WTC11 (cell line): ENCODE measurements around the gene RRBP1. TPM values are rescaled to one million over a fixed set of nuclear protein-coding genes. Genes with fewer than 3 reads are reported as not detected.

Source experiments
- ATAC-seq: fragments of 200-7000 bp; cut with Tn5 transposase; 2 replicates; pipeline ENCODE4 v1.10.0; 2021; ENCODE audit warnings: mild to moderate bottlenecking, moderate library complexity
- CTCF ChIA-PET: fragments of 300-600 bp; sonication (Branson Sonifier 250); formaldehyde crosslinking; loops from one replicate; lab custom pipeline; 2021; ENCODE audit warnings: antibody characterized with exemption; lab: Charles Lee
- POLR2A ChIA-PET: fragments of 350-600 bp; sonication (Branson Sonifier 250); formaldehyde crosslinking; loops from one replicate; lab custom pipeline; 2021; ENCODE audit warnings: antibody characterized with exemption; lab: Charles Lee
- DNase-seq: peaks from one replicate; pipeline ENCODE4 v3.0.0; 2021; ENCODE audit warnings: low spot score
- H3K27ac Mint-ChIP-seq: 2 replicates; pipeline ENCODE4 v1.8.0; 2021; ENCODE audit warnings: mixed read lengths
- H3K27me3 Mint-ChIP-seq: 2 replicates; pipeline ENCODE4 v1.8.0; 2021; ENCODE audit warnings: low read depth, mild to moderate bottlenecking, moderate library complexity, mixed read lengths
- H3K36me3 Mint-ChIP-seq: 2 replicates; pipeline ENCODE4 v1.8.0; 2021; ENCODE audit warnings: mixed read lengths
- H3K4me1 Mint-ChIP-seq: 2 replicates; pipeline ENCODE4 v1.8.0; 2022; ENCODE audit warnings: mixed read lengths
- H3K4me3 Mint-ChIP-seq: 2 replicates; pipeline ENCODE4 v1.8.0; 2021; ENCODE audit warnings: mild to moderate bottlenecking, moderate library complexity, mixed read lengths
- H3K9me3 Mint-ChIP-seq: 2 replicates; pipeline ENCODE4 v1.8.0; 2021; ENCODE audit warnings: mixed read lengths
- CBFB ChIP-seq: sonication (generic); formaldehyde crosslinking; IDR thresholded peaks from 2 replicates; pipeline ENCODE4 v1.8.1; 2022; ENCODE audit warnings: mild to moderate bottlenecking, low read depth, missing genetic modification reagents
- E2F5 ChIP-seq: sonication (generic); formaldehyde crosslinking; IDR thresholded peaks from 2 replicates; pipeline ENCODE4 v1.8.1; 2022; ENCODE audit warnings: mild to moderate bottlenecking, moderate library complexity, missing genetic modification reagents
- FOXK1 ChIP-seq: sonication (generic); formaldehyde crosslinking; IDR thresholded peaks from 2 replicates; pipeline ENCODE4 v1.8.0; 2022; ENCODE audit warnings: mild to moderate bottlenecking, moderate library complexity, missing genetic modification reagents
- FOXP1 ChIP-seq: sonication (generic); formaldehyde crosslinking; IDR thresholded peaks from 2 replicates; pipeline ENCODE4 v1.8.0; 2022; ENCODE audit warnings: missing genetic modification reagents, mild to moderate bottlenecking, moderate library complexity, borderline replicate concordance
- FOXP4 ChIP-seq: sonication (generic); formaldehyde crosslinking; IDR thresholded peaks from 2 replicates; pipeline ENCODE4 v1.8.0; 2022; ENCODE audit warnings: mild to moderate bottlenecking, missing genetic modification reagents
- GRHL2 ChIP-seq: fragments of 250-450 bp; sonication (Bioruptor Pico); IDR thresholded peaks from 2 replicates; pipeline ENCODE4 v1.8.0; 2022; ENCODE audit warnings: mild to moderate bottlenecking, moderate library complexity; ENCODE audit not compliant: insufficient replicate concordance, severe bottlenecking
- GTF2I ChIP-seq: fragments of 250-450 bp; sonication (Bioruptor Pico); conservative IDR thresholded peaks from 2 replicates; pipeline ENCODE4 v1.4.0; 2021; ENCODE audit warnings: mild to moderate bottlenecking
- JUN ChIP-seq: sonication (generic); formaldehyde crosslinking; IDR thresholded peaks from 2 replicates; pipeline ENCODE4 v1.8.0; 2023; ENCODE audit warnings: mild to moderate bottlenecking, missing genetic modification reagents
- MXD4 ChIP-seq: fragments of 250-450 bp; sonication (Bioruptor Pico); IDR thresholded peaks from 2 replicates; pipeline ENCODE4 v1.8.0; 2021; ENCODE audit warnings: mild to moderate bottlenecking, moderate library complexity, borderline replicate concordance
- MYBL2 ChIP-seq: sonication (generic); formaldehyde crosslinking; IDR thresholded peaks from 2 replicates; pipeline ENCODE4 v1.8.1; 2023; ENCODE audit warnings: mild to moderate bottlenecking, moderate library complexity, missing genetic modification reagents
- NFYB ChIP-seq: sonication (generic); formaldehyde crosslinking; conservative IDR thresholded peaks from 2 replicates; pipeline ENCODE4 v1.8.0; 2022; ENCODE audit warnings: low read depth, missing genetic modification reagents
- RELA ChIP-seq: sonication (generic); formaldehyde crosslinking; IDR thresholded peaks from 2 replicates; pipeline ENCODE4 v1.8.1; 2022; ENCODE audit warnings: missing genetic modification reagents, mild to moderate bottlenecking, borderline replicate concordance
- SOX15 ChIP-seq: fragments of 250-450 bp; sonication (Bioruptor Pico); IDR thresholded peaks from 2 replicates; pipeline ENCODE4 v1.9.0; 2021; ENCODE audit warnings: mild to moderate bottlenecking
- SP1 ChIP-seq: sonication (generic); formaldehyde crosslinking; conservative IDR thresholded peaks from 2 replicates; pipeline ENCODE4 v1.8.1; 2022; ENCODE audit warnings: missing genetic modification reagents
- TEAD1 ChIP-seq: sonication (generic); formaldehyde crosslinking; IDR thresholded peaks from 2 replicates; pipeline ENCODE4 v1.8.0; 2022; ENCODE audit warnings: mild to moderate bottlenecking, missing genetic modification reagents
- TEAD4 ChIP-seq: sonication (generic); formaldehyde crosslinking; IDR thresholded peaks from 2 replicates; pipeline ENCODE4 v1.8.0; 2022; ENCODE audit warnings: mild to moderate bottlenecking, missing genetic modification reagents
- ZNF281 ChIP-seq: sonication (generic); formaldehyde crosslinking; IDR thresholded peaks from 2 replicates; pipeline ENCODE4 v1.8.0; 2023; ENCODE audit warnings: mild to moderate bottlenecking, missing genetic modification reagents
- total RNA-seq: library from RNA; stranded (reverse); gene quantifications from 3 replicates; pipeline ENCODE4 v1.2.3, GENCODE V29; 2021
- TF ChIP-seq, protein P1 (sequence below): sonication (generic); formaldehyde crosslinking; IDR thresholded peaks from 2 replicates; pipeline ENCODE4 v1.8.0; 2022; ENCODE audit warnings: mild to moderate bottlenecking, missing genetic modification reagents
- TF ChIP-seq, protein P2 (sequence below): sonication (generic); formaldehyde crosslinking; IDR thresholded peaks from 2 replicates; pipeline ENCODE4 v1.8.0; 2022; ENCODE audit warnings: mild to moderate bottlenecking, missing genetic modification reagents

RRBP1 gene
- total RNA-seq, 1 experiment from 2014 or later: 171 TPM

DNA sequence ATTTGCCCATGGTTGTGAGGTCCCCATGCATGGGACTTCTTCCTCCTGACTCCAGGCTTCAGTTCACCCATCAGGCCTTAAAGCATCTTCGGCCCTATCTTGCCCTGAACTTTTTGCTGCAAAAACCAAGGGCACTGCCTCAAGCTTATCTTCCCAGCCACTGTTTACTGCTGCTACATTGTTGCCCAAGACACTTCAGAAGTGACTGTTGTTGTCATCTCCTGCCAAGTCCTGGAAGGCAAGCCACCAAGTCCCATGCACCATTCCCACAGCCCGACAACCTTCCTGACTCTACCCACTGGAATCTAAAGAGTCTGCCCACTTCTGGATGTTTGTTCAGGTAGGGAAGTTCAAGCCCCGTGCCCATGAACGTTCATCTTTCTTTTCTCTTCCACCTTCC, 30.2 kb upstream of the RRBP1 start:
- Mint-ChIP-seq H3K36me3 (no peaks in the 10 kb centered on the region), H3K27me3 (no peaks in the 10 kb centered on the region), H3K27ac (no peak overlapping the region), H3K9me3 (no peaks in the 10 kb centered on the region), H3K4me1 (peaks cover 17% of the 10 kb centered on the region), H3K4me3 (no peak overlapping the region)
- TF ChIP-seq NFYB (CRISPR knock-in tag): no peak
- TF ChIP-seq SP1: no peak
- TF ChIP-seq, protein P1, sequence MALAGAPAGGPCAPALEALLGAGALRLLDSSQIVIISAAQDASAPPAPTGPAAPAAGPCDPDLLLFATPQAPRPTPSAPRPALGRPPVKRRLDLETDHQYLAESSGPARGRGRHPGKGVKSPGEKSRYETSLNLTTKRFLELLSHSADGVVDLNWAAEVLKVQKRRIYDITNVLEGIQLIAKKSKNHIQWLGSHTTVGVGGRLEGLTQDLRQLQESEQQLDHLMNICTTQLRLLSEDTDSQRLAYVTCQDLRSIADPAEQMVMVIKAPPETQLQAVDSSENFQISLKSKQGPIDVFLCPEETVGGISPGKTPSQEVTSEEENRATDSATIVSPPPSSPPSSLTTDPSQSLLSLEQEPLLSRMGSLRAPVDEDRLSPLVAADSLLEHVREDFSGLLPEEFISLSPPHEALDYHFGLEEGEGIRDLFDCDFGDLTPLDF (CRISPR knock-in tag): no peak
- no peak for TF ChIP-seq ZNF281 (CRISPR knock-in tag)
- TF ChIP-seq, protein P2, sequence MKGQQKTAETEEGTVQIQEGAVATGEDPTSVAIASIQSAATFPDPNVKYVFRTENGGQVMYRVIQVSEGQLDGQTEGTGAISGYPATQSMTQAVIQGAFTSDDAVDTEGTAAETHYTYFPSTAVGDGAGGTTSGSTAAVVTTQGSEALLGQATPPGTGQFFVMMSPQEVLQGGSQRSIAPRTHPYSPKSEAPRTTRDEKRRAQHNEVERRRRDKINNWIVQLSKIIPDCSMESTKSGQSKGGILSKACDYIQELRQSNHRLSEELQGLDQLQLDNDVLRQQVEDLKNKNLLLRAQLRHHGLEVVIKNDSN (CRISPR knock-in tag): no peak
- TF ChIP-seq E2F5 (CRISPR knock-in tag): no peak
- TF ChIP-seq FOXP4: no peak
- TF ChIP-seq JUN (CRISPR knock-in tag): no peak
- TF ChIP-seq RELA: no peak
- no peak for TF ChIP-seq GRHL2 (CRISPR knock-in tag)
- TF ChIP-seq FOXP1 (CRISPR knock-in tag): no peak
- no peak for TF ChIP-seq GTF2I
- CTCF ChIA-PET: interaction anchor here (3.6 kb wide), 1 partner anchor 29 kb away, joined by 19 read pairs; the partner anchor contains the start of gene RRBP1
- no peak for ATAC-seq
- DNase-seq: no peak
- POLR2A ChIA-PET: no interaction called here

DNA sequence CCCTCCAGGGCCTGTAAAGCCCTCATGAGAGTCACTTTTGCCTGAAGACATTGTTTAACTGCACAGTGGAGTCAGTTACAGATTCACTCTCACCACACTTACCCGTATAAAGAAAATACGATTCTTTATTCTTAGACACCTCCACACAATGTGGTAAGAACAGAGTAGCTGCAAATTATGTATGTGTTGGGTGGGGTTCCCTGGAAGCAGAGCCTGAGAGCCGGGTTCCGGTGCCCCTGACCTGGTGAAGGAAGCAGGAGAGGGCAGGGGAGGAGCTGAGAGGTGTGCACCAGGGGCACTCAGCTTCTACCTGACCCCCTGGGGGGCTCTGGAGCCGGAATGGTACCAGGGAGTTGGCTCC, 29.2 kb upstream of the RRBP1 start:
- Mint-ChIP-seq H3K27me3 (no peaks in the 10 kb centered on the region), H3K27ac (no peak overlapping the region), H3K9me3 (no peaks in the 10 kb centered on the region), H3K4me3 (no peak overlapping the region), H3K36me3 (no peaks in the 10 kb centered on the region), H3K4me1 (peaks cover 17% of the 10 kb centered on the region)
- ChIA-PET POLR2A (interaction anchor here (2.5 kb wide), 1 partner anchor 29 kb away, joined by 10 read pairs; the partner anchor contains the start of gene RRBP1), CTCF (interaction anchor here (3.6 kb wide), 1 partner anchor 29 kb away, joined by 19 read pairs; the partner anchor contains the start of gene RRBP1)
- DNase-seq (no peak), ATAC-seq (no peak)
- TF ChIP-seq FOXK1 (CRISPR knock-in tag) (no peak), SOX15 (no peak), TEAD4 (CRISPR knock-in tag) (no peak), ZNF281 (CRISPR knock-in tag) (no peak), CBFB (CRISPR knock-in tag) (no peak), MXD4 (CRISPR knock-in tag) (no peak), TEAD1 (CRISPR knock-in tag) (no peak), MYBL2 (CRISPR knock-in tag) (no peak)
- TF ChIP-seq, protein P1 (CRISPR knock-in tag): no peak
